Fibroblast of pulmonary artery (primary cell): ENCODE measurements around the gene TMEM132D.

Experiments
- DNase-seq: peaks from one replicate; pipeline ENCODE4 v3.0.0-alpha.2; 2010; ENCODE audit warnings: low read depth
- H3K4me3 ChIP-seq: replicated peaks from 2 replicates; pipeline ENCODE4 v1.5.1; 2011; ENCODE audit warnings: low read depth, mild to moderate bottlenecking, control low read depth, low read length, moderate library complexity
- CTCF ChIP-seq: IDR thresholded peaks from 2 replicates; pipeline ENCODE4 v1.5.1; 2011; ENCODE audit warnings: mild to moderate bottlenecking, control low read depth, low read length, inconsistent platforms; ENCODE audit errors: missing control alignments

The TMEM132D gene

GRCh38 chr12:129074379-129074778 is 829.4 kb downstream of the TMEM132D start:
- TF ChIP-seq CTCF = no peak
- H3K4me3 ChIP-seq = no peak overlapping the region
- no peak for DNase-seq

GRCh38 chr12:129073157-129073915 is 830.5 kb downstream of the TMEM132D start:
- TF ChIP-seq CTCF = no peak
- no peak for DNase-seq
- H3K4me3 ChIP-seq = no peak overlapping the region

- no peak for TF ChIP-seq CTCF
- no peak for DNase-seq
- no peak overlapping the region for H3K4me3 ChIP-seq
These were observed 832.5 kb downstream of the TMEM132D start for GRCh38 chr12:129071362-129071761.

- no peak for DNase-seq
- no peak for TF ChIP-seq CTCF
- H3K4me3 ChIP-seq = no peak overlapping the region
These were observed 833.9 kb downstream of the TMEM132D start for GRCh38 chr12:129069886-129070285.

- TF ChIP-seq CTCF = no peak
- no peak for DNase-seq
- no peak overlapping the region for H3K4me3 ChIP-seq
These were observed 835.1 kb downstream of the TMEM132D start for GRCh38 chr12:129068684-129069083.

GRCh38 chr12:129067491-129067890 is 836.3 kb downstream of the TMEM132D start:
- TF ChIP-seq CTCF = no peak

More at GRCh38 chr12:129067491-129067890, 836.3 kb downstream of the TMEM132D start:
- H3K4me3 ChIP-seq = no peak overlapping the region
- DNase-seq = no peak
